CD4-positive, alpha-beta T cell treated with Interleukin-4 for 1 hour (primary cell): ENCODE measurements around the gene HSD17B3.
"Not testable (repeated sequence)": the region's sequence is repeated elsewhere in the genome, so short reads cannot be mapped to it uniquely, and the experiment has no call there.

Source experiments
- DNase-seq, 2 donors: peaks; one replicate each; pipeline ENCODE4 v3.0.0-alpha.2; 2020 to 2022

The HSD17B3 gene

DNA sequence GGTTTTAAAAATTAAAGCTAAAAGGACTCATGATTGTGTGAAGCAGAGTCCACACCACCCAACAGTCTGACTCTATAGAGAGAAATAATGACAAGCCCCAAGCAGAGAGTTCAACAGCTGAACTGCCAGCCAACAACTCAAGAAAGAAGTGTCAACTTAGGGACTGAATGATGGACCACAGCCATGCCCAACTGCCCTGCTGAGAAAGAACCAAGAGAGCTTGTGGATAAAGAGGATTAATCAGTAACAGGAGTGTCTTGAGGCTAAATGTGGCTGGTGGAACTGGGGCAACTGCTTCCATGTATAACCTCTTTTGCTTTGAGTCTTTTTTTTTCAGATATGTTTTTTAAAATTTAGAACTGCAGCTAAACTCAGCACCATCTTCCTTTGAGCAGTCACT is 109.3 kb downstream of the HSD17B3 start:
- no peak for DNase-seq

DNA sequence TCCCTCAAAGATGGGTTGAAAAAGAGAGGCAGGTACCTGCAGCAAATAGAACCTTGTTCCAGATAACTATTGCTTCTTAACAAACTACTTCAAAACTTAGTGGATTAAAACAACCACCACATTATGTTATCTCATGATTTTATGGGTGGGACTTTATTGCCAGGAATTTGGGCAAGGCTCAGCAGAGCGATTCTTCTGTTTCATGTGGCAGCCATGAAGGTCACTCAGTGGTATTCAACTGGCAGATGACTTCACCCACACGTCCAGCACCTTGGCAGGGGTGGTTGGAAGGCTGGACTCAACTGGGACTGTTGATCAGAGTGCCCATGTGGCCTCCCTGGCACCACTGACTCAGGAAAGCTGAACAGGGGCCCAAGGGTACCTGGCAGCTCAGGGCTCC is 112.0 kb downstream of the HSD17B3 start:
- DNase-seq: no peak

- not testable (repeated sequence) for DNase-seq
Measured at GRCh38 chr9:96189581-96189980, 112.4 kb downstream of the HSD17B3 start.

- DNase-seq: no peak
Measured at GRCh38 chr9:96188571-96188970, 113.4 kb downstream of the HSD17B3 start.

- no peak for DNase-seq
Measured at GRCh38 chr9:96187151-96187555, 114.8 kb downstream of the HSD17B3 start.

- no peak for DNase-seq
Measured at GRCh38 chr9:96186591-96187011, 115.4 kb downstream of the HSD17B3 start.

- DNase-seq: no peak
Measured at GRCh38 chr9:96185518-96186156, 116.3 kb downstream of the HSD17B3 start.
